ENCODE data around the gene TMX2. TPM values are rescaled to one million over a fixed set of nuclear protein-coding genes. Genes with fewer than 3 reads are reported as not detected.

TMX2 gene
- polyA plus RNA-seq, 1 donor (not counting 4 experiments of a cell fraction or from before 2014, with no cell fraction given) = 92.8 TPM

- FAIRE-seq = no peak
- H3K79me2 ChIP-seq (ENCODE audit: control insufficient read depth, insufficient read depth, low read length) = peaks cover 68% of the 10 kb centered on the region
- no peak overlapping the region for H3K27ac ChIP-seq (ENCODE audit: control insufficient read depth, insufficient read depth, low read length)
- no peak for DNase-seq (ENCODE audit: low read depth, low spot score)
- no peak overlapping the region for H3K9ac ChIP-seq (ENCODE audit: control insufficient read depth, extremely low read depth, insufficient read depth, low read length)
- H3K4me3 ChIP-seq (ENCODE audit: control insufficient read depth in 2 of 3, extremely low read depth in 1 of 3, insufficient read depth in 2 of 3, low read depth in 1 of 3, low read length in 3 of 3) = no peak overlapping the region
- H4K20me1 ChIP-seq (ENCODE audit: control insufficient read depth, extremely low read depth, insufficient read depth, low read length) = peaks cover 5% of the 10 kb centered on the region
- H3K9me3 ChIP-seq (ENCODE audit: control insufficient read depth, low read depth, low read length) = no peaks in the 10 kb centered on the region
- no peaks in the 10 kb centered on the region for H3K9me1 ChIP-seq (ENCODE audit: control insufficient read depth, extremely low read depth, insufficient read depth, low read length)
- H2AFZ ChIP-seq (ENCODE audit: control insufficient read depth, low read length) = no peak overlapping the region
- TF ChIP-seq CTCF (optimal IDR thresholded peaks at IDR 0.05 in 1 of 3, IDR thresholded peaks at IDR 0.05 in 1 of 3, conservative IDR thresholded peaks at IDR 0.05 in 1 of 3; ENCODE audit: extremely low read depth in 1 of 3, insufficient read depth in 2 of 3, low read length in 3 of 3) (no peak), EZH2 (IDR thresholded peaks at IDR 0.05; ENCODE audit: low read length) (no peak)
- no peak overlapping the region for H3K4me2 ChIP-seq (ENCODE audit: control insufficient read depth, extremely low read depth, insufficient read depth, low read depth, low read length)
- H3K36me3 ChIP-seq (ENCODE audit: control insufficient read depth in 2 of 2, extremely low read depth in 1 of 2, insufficient read depth in 2 of 2, low read length in 2 of 2) = peaks cover 0 to 3% of the 10 kb centered on the region in 2 experiments
- dilution Hi-C loops (cut with MboI; ENCODE audit: extremely low pct_ligation_motif_present, low sequenced_read_pairs) = no loop called here
- H3K4me1 ChIP-seq (ENCODE audit: control insufficient read depth, extremely low read depth, insufficient read depth, low read length) = peaks cover 18% of the 10 kb centered on the region
- H3K27me3 ChIP-seq (ENCODE audit: control insufficient read depth, extremely low read depth, insufficient read depth, low read length) = no peaks in the 10 kb centered on the region
These were observed 16.4 kb downstream of the TMX2 start for GRCh38 chr11:57728829-57729228.

- Histone ChIP-seq H3K79me2 (ENCODE audit: control insufficient read depth, insufficient read depth, low read length) (peaks cover 66% of the 10 kb centered on the region), H3K9me3 (ENCODE audit: control insufficient read depth, low read depth, low read length) (no peaks in the 10 kb centered on the region), H3K4me2 (ENCODE audit: control insufficient read depth, extremely low read depth, insufficient read depth, low read depth, low read length) (no peak overlapping the region), H3K27me3 (ENCODE audit: control insufficient read depth, extremely low read depth, insufficient read depth, low read length) (no peaks in the 10 kb centered on the region), H3K36me3 (ENCODE audit: control insufficient read depth in 2 of 2, extremely low read depth in 1 of 2, insufficient read depth in 2 of 2, low read length in 2 of 2) (peaks cover 0 to 2% of the 10 kb centered on the region in 2 experiments), H3K9ac (ENCODE audit: control insufficient read depth, extremely low read depth, insufficient read depth, low read length) (no peak overlapping the region), H2AFZ (ENCODE audit: control insufficient read depth, low read length) (no peak overlapping the region), H4K20me1 (ENCODE audit: control insufficient read depth, extremely low read depth, insufficient read depth, low read length) (peaks cover 5% of the 10 kb centered on the region), H3K4me3 (ENCODE audit: control insufficient read depth in 2 of 3, extremely low read depth in 1 of 3, insufficient read depth in 2 of 3, low read depth in 1 of 3, low read length in 3 of 3) (no peak overlapping the region), H3K9me1 (ENCODE audit: control insufficient read depth, extremely low read depth, insufficient read depth, low read length) (no peaks in the 10 kb centered on the region), H3K4me1 (ENCODE audit: control insufficient read depth, extremely low read depth, insufficient read depth, low read length) (peaks cover 18% of the 10 kb centered on the region), H3K27ac (ENCODE audit: control insufficient read depth, insufficient read depth, low read length) (no peak overlapping the region)
- DNase-seq (ENCODE audit: low read depth, low spot score) (no peak), FAIRE-seq (no peak)
- TF ChIP-seq EZH2 (IDR thresholded peaks at IDR 0.05; ENCODE audit: low read length) (no peak), CTCF (optimal IDR thresholded peaks at IDR 0.05 in 1 of 3, IDR thresholded peaks at IDR 0.05 in 1 of 3, conservative IDR thresholded peaks at IDR 0.05 in 1 of 3; ENCODE audit: extremely low read depth in 1 of 3, insufficient read depth in 2 of 3, low read length in 3 of 3) (no peak)
- dilution Hi-C loops (cut with MboI; ENCODE audit: extremely low pct_ligation_motif_present, low sequenced_read_pairs) = no loop called here
These were observed 17.1 kb downstream of the TMX2 start for GRCh38 chr11:57729479-57729878.

Data from keratinocyte (primary cell).